KBM-7 (cell line): ENCODE results near the gene JDP2.
"Not testable (repeated sequence)": the region's sequence is repeated elsewhere in the genome, so short reads cannot be mapped to it uniquely, and the experiment has no call there.

Source experiments
- DNase-seq: peaks from one replicate; pipeline ENCODE4 v3.0.0-alpha.2; 2015
- in situ Hi-C: fragments of 300-500 bp; cut with MboI; formaldehyde crosslinking; loops from 2 replicates; pipeline ENCODE4 v1.14.3; 2020; ENCODE audit warnings: low sequenced_read_pairs, low pct_unique_long_range_greater_than_20kb, mixed read lengths

Gene JDP2

DNA sequence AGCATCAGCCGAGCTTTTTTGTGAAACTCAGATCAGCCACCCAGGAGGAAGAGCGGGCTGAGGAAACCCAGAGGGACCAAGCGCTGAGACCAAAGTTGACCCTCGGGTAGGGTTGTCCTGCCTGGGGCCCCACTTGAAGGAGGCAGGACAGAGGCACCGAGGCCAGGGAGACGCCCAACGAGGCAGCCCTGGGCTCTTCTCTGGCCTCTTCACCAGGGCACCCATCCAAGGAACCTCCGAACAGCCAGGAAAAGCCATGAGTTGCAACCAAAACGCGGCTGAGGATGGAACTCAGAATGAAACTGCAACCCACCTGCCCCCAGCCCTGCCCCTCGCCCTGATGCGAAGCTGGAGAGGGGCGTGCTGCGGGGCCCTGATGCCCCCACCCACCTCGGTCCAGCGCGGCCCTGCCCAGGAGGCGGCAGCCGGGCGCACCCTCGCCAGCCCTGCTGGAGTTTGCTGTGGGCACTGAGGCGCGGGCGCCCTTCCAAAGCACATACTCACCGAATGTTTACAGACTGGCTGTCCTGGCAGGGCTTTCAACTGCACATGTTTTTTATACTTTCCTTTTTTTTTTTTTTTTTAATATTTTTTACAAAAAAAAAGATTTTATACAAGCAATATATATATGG, 41.9 kb downstream of the JDP2 start:
- no peak for DNase-seq
- in situ Hi-C loops = no loop called here

DNA sequence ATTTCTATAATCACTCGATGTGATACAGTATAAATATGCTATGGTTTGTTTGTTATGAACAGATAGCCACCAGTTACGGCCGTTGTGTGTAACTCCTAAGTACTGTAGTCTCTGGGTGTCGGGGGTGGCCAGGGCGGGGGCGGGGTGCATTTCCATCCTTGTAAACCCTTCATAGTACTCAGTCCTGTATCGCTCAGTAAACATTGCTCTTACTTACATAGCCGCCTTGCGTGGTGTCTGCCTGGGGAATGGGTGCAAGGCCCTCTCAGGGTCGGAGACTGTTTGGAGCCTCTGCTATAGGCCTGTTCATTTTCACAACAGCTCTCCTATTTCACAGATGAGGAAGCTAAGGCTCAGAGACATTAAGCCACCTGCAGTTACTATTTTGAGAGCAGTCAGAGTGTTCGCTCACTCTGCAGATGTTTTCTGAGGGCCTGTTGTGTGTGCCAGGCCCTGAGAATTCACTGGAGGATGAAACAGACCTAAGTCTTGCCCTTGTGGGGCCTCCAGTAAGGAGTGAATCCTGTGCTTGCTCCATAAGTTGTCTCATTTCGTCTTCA, 42.5 kb downstream of the JDP2 start:
- no peak for DNase-seq
- in situ Hi-C loops = no loop called here

DNA sequence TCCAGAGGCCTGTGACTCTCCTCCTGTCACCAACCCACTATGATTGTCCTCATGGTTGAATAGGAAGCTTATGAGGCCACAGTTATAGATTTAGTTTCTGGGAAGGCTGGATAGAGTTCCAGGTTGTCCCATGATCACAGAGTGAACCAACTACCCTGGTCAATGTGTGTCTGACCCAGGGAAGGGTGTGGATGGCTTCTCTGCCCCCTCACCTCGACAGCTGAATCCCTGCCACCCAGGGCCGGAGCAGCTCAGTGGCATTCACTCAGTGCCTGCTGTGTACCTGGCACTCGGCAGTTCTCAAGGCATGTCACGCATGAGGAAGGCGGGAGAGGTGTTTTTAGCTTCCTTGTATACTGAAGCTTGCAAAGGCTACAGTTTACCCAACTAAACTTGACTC, 43.2 kb downstream of the JDP2 start:
- in situ Hi-C loops = no loop called here
- DNase-seq = no peak

DNA sequence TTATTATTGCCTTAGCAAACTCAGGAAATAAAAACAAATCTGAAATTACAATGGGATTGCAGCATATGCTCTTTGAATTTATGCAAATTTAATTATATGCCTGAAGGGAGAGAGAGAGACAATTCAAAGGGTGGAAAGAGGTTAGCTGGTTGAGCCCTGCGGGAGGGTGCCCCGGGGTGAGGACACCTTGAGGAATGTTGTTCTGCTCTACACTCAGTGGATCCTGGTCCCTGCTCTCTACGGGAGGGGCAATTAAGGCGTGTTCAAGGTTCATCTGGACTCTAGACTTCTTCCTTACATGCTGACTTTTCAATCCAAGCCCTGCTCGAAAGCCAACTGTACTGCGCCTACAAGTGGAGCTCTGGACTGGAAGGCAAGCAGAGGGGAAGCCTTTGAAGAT, 46.3 kb downstream of the JDP2 start:
- not testable (repeated sequence) for DNase-seq

DNA sequence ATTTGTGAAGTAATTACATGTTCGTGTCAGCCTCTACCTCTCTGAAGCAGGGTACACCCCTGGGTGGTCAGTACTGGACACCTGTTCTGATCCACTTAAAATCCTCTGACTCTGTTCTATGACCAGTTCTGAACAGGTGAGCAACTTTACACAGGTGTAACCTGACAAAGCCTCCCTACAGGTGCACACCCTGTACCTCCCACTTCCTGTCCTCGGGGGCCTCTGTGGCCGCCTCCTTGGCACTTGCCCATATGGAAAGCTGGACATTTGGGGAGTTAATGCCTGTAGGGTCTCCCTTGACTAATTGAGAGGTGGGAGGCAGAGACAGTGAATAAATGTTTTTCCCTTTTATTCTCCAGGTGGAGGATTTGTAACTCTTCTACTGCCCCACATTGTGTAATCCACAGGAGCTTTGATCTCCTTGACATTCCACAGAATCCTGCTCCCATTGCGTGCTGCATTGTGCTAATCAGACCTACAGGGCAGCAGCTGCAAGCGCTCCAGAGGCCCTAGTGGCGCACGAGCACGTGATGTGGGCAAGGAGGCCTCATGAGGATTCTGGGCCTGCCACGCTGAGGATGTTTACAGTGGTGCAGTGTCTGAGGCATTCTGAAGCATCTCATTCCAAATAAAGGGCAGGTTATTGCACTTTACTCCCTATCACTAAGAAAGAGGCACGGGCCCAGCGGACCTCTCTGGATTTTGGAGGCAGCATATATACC, 48.6 kb downstream of the JDP2 start:
- in situ Hi-C loops = loop anchor here (25.0 kb wide), 1 partner anchor 339 kb away; the partner anchor contains the start of gene NEK9
- DNase-seq = no peak

More for the DNA sequence above, 46.3 kb downstream of the JDP2 start:
- in situ Hi-C loops = not testable (repeated sequence)

DNA sequence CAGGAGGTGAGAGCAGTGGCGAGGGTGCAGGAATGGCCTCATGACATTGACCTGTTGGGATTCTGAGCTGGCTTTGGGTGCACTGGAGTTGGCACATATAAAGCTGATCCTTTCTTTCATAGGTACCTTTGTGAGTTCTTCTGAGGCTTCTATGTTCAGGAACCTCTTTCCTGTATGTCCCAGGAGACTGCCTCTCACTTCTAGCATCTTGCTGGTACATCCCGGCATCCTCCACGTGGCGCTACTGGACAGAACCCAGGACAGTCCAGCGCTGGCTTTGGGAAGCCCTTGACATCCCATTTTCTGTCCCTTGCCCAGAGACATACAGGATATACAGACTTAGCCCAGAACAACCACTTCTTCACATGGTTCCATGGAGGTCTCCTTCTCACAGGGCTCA, 50.1 kb downstream of the JDP2 start:
- no peak for DNase-seq
- in situ Hi-C loops = loop anchor here (25.0 kb wide), 1 partner anchor 341 kb away; the partner anchor contains the start of gene NEK9

DNA sequence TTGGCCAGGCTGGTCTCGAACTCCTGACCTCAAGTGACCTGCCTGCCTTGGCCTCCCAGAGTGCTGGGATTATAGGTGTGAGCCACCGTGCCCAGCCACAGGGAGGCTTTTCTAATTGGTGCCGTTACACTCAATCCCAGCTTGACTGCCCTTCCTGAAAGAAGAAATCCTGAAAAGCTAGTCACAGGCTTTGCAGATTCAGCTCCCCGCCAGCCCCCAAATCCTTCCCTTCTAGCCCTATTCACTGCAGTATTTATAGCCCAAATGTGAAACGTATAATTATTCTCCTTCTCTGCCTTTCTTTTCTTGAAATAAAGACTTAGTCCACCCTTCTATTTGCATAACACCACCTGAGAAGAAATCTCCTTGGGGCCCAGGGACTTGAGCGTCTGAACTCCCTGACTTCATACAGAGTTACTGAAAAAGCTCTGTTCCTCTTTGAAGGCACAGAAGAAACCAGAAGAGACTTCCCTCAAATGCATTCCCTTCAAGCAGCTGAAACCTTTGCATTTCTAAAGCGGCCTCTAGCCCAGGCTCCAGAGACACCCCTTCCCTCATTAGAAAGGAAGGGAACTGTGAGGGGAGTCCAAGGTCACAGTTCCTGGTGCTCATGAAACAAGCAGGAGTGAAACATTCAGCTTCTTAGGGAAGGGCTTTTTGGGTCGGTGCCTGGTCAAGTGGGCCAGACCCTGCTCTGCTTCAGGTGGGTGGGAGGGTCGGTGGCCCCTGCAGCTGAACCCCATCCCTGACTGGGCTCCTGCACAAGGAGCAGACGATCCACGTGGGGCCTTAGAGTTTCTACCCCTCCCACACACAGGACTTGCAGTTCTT, 52.2 kb downstream of the JDP2 start:
- DNase-seq = no peak
- in situ Hi-C loops = loop anchor here (25.0 kb wide), 1 partner anchor 343 kb away; the partner anchor contains the start of gene NEK9

DNA sequence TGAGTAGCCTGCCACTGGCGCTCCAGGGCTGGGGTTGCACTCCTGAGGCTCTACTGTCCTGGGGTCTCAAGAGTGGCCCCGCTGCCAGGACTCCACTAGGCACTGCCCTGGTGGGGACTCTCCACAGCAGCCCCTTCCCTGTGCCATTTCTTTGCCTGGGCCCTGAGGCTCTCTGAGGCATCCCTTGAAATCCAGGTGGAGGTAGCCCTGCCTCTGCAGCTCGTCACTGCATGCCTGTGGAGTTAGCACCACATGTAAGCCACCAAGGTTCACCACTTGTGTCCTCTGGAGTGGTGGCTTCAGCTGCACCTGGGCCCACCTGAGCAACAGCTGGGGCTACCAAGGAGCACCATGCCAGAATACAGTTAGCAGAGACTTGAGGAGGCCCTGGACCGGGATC, 54.5 kb downstream of the JDP2 start:
- in situ Hi-C loops = loop anchor here (25.0 kb wide), 1 partner anchor 345 kb away; the partner anchor contains the start of gene NEK9
- DNase-seq = no peak

DNA sequence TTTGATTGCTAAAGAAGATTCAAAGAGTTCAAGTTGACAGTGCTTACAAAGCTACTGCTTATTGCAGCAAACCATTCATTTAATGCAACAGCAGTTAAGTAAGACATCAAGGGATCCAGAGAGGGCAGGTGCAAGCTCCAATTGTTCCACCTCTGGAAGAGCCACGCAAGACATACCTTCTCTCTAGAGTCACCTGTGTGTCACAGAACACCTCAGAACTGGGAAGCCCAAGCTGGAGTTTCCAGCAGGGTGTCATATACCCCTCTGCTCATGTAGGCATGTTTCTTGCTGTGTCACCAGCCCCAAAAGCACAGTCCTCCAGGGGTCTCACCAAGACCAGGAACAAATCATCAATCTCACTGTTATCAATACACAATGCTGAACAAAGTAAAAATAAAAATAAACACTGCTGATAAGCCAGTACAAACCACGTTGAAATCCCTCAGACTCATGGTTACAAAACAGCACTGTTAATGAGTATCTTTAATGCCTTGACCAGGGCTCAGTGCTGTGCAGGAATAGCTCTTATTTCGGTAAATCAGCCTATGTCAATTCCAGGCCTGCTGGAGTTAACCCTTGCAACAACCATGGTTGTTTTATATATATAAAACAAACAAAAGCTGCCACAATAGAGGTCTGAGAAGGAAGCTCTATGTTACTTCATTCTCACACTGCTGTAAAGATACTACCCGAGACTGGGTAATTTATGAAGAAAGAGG, 57.0 kb downstream of the JDP2 start:
- in situ Hi-C loops = loop anchor here (25.0 kb wide), 1 partner anchor 348 kb away; the partner anchor contains the start of gene NEK9
- DNase-seq = no peak

DNA sequence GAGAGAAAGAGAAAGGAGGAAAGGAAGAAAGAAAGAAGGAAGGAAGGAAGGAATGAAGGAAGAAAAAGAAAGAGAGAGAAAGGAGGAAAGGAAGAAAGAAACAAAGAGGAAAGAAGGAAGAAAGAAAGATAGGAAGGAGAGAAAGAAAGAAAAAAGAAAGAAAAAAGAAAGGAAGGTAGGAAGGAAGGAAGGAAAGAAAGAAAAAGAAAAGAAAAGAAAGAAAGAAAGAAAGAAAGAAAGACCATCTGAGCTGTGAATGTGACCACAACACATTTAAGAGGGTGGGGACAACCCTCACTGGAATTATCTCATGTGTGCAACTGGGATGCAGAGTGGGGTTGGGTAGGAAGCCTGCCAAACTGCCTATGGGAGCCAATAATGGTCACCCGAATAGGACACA, 58.5 kb downstream of the JDP2 start:
- no peak for DNase-seq
- in situ Hi-C loops = loop anchor here (25.0 kb wide), 1 partner anchor 349 kb away; the partner anchor contains the start of gene NEK9

DNA sequence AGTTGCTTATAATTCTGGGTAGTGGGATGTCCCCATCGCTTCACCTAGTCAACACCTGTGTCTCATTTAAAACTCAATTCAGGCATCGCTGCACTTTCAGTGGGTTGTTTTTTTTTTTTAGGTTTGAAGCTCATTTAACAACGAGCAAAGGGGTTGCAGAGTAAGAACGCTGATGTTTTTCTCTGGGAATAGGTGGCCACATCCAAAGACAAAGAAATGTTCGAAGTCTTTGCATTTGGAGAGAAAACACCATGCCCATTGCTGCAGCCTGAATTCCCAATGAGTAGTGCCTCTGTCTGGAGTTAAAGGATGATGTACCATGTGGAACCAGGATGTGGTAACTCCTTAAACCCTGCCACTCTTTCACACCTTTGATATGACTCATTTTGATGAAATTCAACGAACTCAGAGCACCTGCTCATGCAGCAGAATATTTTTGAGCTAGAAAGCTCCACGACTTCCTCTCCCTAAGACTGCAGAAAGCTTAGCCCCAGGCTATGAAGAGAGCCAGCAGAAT, 59.4 kb downstream of the JDP2 start:
- DNase-seq = no peak
- in situ Hi-C loops = loop anchor here (25.0 kb wide), 1 partner anchor 350 kb away; the partner anchor contains the start of gene NEK9

DNA sequence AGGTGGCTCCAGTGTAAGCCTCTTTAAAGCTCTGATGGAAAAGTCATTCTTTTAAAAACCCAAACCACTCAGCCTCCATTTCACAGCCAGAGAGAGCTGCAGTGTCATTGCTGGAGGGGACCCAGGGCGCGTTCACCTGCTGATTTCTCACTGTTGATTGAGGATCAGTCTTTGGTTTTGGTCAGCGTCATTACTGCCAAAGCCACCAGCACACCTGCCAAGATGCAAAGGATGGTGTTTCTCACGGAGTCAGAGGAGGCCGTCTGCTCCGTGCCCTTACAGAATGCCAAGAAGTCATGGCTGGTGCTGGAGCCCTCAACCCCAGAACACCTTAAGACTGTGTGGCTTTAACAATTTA, 61.6 kb downstream of the JDP2 start:
- in situ Hi-C loops = loop anchor here (25.0 kb wide), 1 partner anchor 352 kb away; the partner anchor contains the start of gene NEK9
- DNase-seq = no peak

DNA sequence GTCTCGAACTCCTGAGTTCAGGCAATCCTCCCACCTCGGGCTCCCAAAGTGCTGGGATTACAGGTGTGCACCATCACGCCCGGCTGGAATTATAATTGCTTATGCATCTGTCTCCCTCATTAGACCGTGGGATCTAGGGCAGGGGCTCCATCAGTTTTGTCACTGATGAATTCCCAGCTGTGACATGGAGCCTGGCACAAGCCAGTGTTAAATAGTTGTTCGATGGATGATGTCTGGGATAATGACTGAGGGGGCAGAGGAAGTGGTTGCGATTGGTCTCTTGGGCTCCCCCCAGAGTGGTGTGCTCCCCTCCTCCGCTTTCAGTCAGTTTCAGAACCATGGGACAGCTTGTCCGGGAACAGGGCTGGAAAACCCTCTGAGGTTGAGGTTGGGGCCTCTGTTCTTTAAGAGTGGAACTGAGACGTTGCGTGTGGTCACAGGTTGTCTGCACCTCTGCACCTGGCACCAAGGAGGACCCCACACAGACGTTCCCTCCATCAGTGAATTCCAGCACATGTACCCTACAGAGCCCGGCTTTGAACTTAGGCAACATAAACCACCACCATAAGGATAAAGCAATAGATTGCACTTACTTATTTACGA, 63.7 kb downstream of the JDP2 start:
- no peak for DNase-seq
- in situ Hi-C loops = loop anchor here (25.0 kb wide), 1 partner anchor 354 kb away; the partner anchor contains the start of gene NEK9

DNA sequence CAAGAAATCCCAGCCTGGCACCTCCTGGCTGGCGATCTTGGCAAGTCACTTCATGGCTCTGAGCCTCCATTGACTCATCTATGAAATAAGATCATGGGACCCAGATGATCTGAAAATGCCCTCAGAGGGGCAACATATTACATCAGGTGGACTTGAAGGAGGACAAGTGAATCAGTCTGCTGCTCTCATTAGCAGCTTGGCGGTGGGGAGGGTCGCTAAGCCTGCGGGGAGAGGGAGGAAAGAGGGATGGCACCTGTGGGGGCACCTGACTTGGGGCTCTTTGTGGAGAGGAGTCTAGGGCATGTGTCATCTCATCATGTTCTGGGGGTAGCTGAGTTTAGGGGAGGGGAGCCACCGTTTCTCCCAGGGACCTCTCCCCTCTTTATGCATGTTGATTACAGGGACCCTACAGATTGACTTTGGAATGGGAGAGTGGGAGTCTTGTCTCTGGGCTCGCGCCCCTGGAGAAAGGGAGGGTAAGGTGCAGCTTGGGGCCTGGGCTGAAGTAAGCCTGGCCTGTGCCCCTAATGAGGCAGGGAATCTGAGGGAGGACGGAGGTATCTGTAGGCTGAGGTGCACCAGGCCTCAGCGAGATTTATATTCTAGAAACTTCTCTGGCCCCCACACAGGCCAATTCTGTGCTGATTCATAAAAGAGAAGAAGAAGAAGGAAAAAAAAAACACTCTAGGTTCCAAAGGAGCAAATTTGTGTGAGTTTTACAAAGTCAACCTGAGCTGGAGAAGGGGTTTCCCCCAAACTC, 65.2 kb downstream of the JDP2 start:
- in situ Hi-C loops = loop anchor here (25.0 kb wide), 1 partner anchor 356 kb away; the partner anchor contains the start of gene NEK9
- no peak for DNase-seq

DNA sequence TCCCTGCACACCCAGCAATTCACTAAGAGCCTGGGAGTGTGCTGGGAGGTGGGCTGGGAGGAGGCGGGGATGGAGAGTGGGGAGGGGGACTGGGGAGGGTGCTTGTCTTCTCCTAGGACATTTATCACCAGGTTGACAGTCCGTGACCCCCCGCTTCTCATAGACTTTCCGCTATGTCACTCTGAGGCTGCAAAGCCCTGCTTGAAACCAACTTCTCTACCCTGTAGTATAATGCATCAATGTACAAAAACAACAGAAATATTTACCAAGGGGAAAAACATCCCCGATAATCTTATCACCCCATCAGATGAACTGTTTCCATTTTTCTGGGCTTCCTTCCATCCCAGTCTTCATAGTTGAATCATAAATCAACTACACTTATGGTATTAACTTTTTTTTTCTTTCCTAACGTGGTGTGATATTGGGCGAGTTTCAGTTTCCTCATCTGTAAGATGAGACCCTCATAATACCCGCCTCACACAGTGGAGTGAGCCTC, 65.8 kb downstream of the JDP2 start:
- in situ Hi-C loops = loop anchor here (25.0 kb wide), 1 partner anchor 356 kb away; the partner anchor contains the start of gene NEK9
- no peak for DNase-seq

DNA sequence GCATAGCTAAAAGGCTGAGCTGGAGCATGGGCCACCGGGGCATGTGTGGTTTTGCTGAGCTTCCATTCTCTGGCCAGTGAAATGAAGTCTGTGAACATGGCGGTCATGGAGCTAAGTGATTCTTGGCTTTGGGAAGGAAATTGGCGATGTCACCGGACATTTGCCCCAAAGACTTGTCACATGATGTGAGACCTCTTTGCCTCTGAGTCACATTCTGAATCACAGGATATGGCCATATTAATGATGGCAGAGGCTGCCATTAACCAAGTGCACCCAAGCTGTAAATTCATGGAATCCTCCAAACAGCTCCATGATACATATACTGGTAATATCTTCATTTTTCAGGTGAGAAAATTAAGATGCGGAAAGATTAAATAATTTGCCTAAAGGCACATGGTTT, 67.1 kb downstream of the JDP2 start:
- in situ Hi-C loops = loop anchor here (25.0 kb wide), 1 partner anchor 358 kb away; the partner anchor contains the start of gene NEK9
- no peak for DNase-seq

DNA sequence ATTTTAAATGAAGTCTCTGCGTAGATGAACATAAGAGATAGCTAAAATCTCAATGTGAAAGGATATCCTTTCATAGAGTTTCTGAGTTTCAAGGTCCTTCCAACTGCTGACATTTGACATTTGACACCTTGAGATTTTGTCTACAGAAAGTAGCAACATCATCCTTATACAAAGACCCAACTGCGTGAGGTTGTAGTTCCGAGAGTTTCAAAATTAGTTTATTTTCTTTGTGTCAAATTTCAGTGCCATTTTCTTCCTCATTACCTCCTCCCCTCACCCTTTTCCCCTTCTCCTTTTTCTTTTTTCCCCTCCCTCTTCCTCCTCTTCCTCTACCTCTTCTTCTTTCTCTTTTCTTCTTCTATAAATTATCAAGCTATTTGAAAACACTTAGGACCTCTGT, 67.6 kb downstream of the JDP2 start:
- in situ Hi-C loops = loop anchor here (25.0 kb wide), 1 partner anchor 358 kb away; the partner anchor contains the start of gene NEK9
- no peak for DNase-seq
